ENCODE data around the gene SH3TC1. TPM values are rescaled to one million over a fixed set of nuclear protein-coding genes. Genes with fewer than 3 reads are reported as not detected.

The SH3TC1 gene
- total and polyA plus RNA-seq, 10 of the 15 experiments (the other 5 are each of a cell fraction or from before 2014, with no cell fraction given), result 0.19 to 47.0 (median 18.4) TPM

- TF ChIP-seq ZNF384 (IDR thresholded peaks at IDR 0.05; ENCODE audit: borderline replicate concordance, low read depth, low read length), result no peak
- TF ChIP-seq SMAD1 (IDR thresholded peaks at IDR 0.05; ENCODE audit: low read depth, partially characterized antibody), result no peak
These were observed 67.0 kb downstream of the SH3TC1 start (continued) for GRCh38 chr4:8266088-8266487.

- Histone ChIP-seq H3K4me3 (no peak overlapping the region), H3K27ac (ENCODE audit: control insufficient read depth, insufficient read depth) (no peak overlapping the region), H4K20me1 (ENCODE audit: control insufficient read depth, insufficient read depth) (no peaks in the 10 kb centered on the region), H3K4me2 (ENCODE audit: control insufficient read depth, insufficient read depth) (no peak overlapping the region), H3K36me3 (ENCODE audit: control insufficient read depth in 2 of 2, insufficient read depth in 2 of 2, low read length in 1 of 2) (no peaks in the 10 kb centered on the region), H3K27me3 (replicated peaks in 1 of 2; ENCODE audit: control insufficient read depth in 2 of 2, insufficient read depth in 2 of 2, low read length in 1 of 2) (peaks cover 2 to 6% of the 10 kb centered on the region in 2 experiments; a peak in 3 of 4 replicates), H3K9me3 (replicated peaks; ENCODE audit: control insufficient read depth, insufficient read depth, low read length) (no peaks in the 10 kb centered on the region), H2AFZ (ENCODE audit: control insufficient read depth, low read depth, low read length) (no peak overlapping the region), H3K79me2 (ENCODE audit: control insufficient read depth, insufficient read depth, low read length) (no peaks in the 10 kb centered on the region), H3K4me1 (ENCODE audit: control insufficient read depth, insufficient read depth, low read length) (no peaks in the 10 kb centered on the region), H3K9ac (ENCODE audit: control insufficient read depth, insufficient read depth, low read length) (no peak overlapping the region)
- POLR2A ChIA-PET, result no interaction called here
- no TSS peak for BruUV-seq (replicated peaks)
- intact Hi-C loops (cut with micrococcal nuclease; ENCODE audit: unreplicated experiment), result no loop called here
- in situ Hi-C loops (cut with MboI), result loop anchor here (10.0 kb wide), 1 partner anchor 328 kb away; the partner anchor contains the start of gene CPZ
- CTCF ChIA-PET, result interaction anchor here (0.7 to 2.7 kb wide), 8 partner anchors 11 to 331 kb away, joined by 3 to 24 read pairs (median 4); no protein-coding TSS in a partner anchor
- SMC1A ChIA-PET (ENCODE audit: uncharacterized antibody, unreplicated experiment), result interaction anchor here (0.5 to 1.0 kb wide), 4 partner anchors 22 to 136 kb away, joined by 3 to 6 read pairs (median 3); no protein-coding TSS in a partner anchor
- ATAC-seq (no peak), DNase-seq (ENCODE audit: low read depth, low spot score) (no peak), FAIRE-seq (no peak)
- RAD21 ChIA-PET (ENCODE audit: unreplicated experiment), result interaction anchor here (1.8 to 4.4 kb wide), 2 partner anchors 24 to 90 kb away, joined by 5 to 16 read pairs; no protein-coding TSS in a partner anchor
- TF ChIP-seq JUNB (IDR thresholded peaks at IDR 0.05) (no peak), FOXK2 (IDR thresholded peaks at IDR 0.05) (no peak), LARP7 (IDR thresholded peaks at IDR 0.05) (no peak), ZNF274 (IDR thresholded peaks at IDR 0.05; ENCODE audit: insufficient read depth, insufficient read length) (no peak), E2F8 (IDR thresholded peaks at IDR 0.05; ENCODE audit: low read depth, partially characterized antibody) (no peak), ZNF207 (IDR thresholded peaks at IDR 0.05; ENCODE audit: borderline replicate concordance) (no peak), ZZZ3 (IDR thresholded peaks at IDR 0.05; ENCODE audit: control insufficient read depth, insufficient read length, low read depth) (no peak), NBN (IDR thresholded peaks at IDR 0.05) (no peak), RBBP5 (conservative IDR thresholded peaks at IDR 0.05) (no peak), CREB1 (IDR thresholded peaks at IDR 0.05; ENCODE audit: low read depth) (no peak), SMARCA5 (IDR thresholded peaks at IDR 0.05) (no peak), KDM1A (IDR thresholded peaks at IDR 0.05; ENCODE audit: borderline replicate concordance) (no peak), IKZF2 (IDR thresholded peaks at IDR 0.05) (no peak)
- TF ChIP-seq, protein P1, sequence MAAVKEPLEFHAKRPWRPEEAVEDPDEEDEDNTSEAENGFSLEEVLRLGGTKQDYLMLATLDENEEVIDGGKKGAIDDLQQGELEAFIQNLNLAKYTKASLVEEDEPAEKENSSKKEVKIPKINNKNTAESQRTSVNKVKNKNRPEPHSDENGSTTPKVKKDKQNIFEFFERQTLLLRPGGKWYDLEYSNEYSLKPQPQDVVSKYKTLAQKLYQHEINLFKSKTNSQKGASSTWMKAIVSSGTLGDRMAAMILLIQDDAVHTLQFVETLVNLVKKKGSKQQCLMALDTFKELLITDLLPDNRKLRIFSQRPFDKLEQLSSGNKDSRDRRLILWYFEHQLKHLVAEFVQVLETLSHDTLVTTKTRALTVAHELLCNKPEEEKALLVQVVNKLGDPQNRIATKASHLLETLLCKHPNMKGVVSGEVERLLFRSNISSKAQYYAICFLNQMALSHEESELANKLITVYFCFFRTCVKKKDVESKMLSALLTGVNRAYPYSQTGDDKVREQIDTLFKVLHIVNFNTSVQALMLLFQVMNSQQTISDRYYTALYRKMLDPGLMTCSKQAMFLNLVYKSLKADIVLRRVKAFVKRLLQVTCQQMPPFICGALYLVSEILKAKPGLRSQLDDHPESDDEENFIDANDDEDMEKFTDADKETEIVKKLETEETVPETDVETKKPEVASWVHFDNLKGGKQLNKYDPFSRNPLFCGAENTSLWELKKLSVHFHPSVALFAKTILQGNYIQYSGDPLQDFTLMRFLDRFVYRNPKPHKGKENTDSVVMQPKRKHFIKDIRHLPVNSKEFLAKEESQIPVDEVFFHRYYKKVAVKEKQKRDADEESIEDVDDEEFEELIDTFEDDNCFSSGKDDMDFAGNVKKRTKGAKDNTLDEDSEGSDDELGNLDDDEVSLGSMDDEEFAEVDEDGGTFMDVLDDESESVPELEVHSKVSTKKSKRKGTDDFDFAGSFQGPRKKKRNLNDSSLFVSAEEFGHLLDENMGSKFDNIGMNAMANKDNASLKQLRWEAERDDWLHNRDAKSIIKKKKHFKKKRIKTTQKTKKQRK (IDR thresholded peaks at IDR 0.05; ENCODE audit: low read depth, low read length), result no peak
- 10% methylated on average over 8 of the region's 8 CpGs for WGBS (ENCODE audit: insufficient coverage, insufficient replicate concordance, low lambda C conversion rate, missing lambda C conversion rate)
These were observed 67.4 kb downstream of the SH3TC1 start for GRCh38 chr4:8266508-8266907.

Data from GM12878 (cell line).